K562 (cell line): ENCODE measurements around the gene TMEM161B.

ENCODE experiments used
- BHLHE40 ChIP-seq: IDR thresholded peaks from 2 replicates; pipeline ENCODE4 v1.6.1; 2011; ENCODE audit warnings: low read length, improper control_type of control experiment
- CBX1 ChIP-seq: sonication (generic); IDR thresholded peaks from 2 replicates; pipeline ENCODE4 v1.6.1; 2016; ENCODE audit warnings: antibody characterized with exemption, low read depth, mild to moderate bottlenecking
- CTCF ChIP-seq, 3 experiments: IDR thresholded peaks in 2 of 3; conservative IDR thresholded peaks in 1 of 3; 2 replicates each; pipeline ENCODE4 v1.5.1; 2011 to 2012; ENCODE audit warnings: low read length in 3 of 3, mild to moderate bottlenecking in 3 of 3, control low read depth in 2 of 3, improper control_type of control experiment in 1 of 3, inconsistent platforms in 1 of 3, low read depth in 1 of 3, mixed read lengths in 1 of 3, moderate library complexity in 1 of 3; ENCODE audit not compliant: insufficient read depth in 2 of 3
- MTA2 ChIP-seq: fragments of 450-650 bp; IDR thresholded peaks from 2 replicates; pipeline ENCODE4 v1.6.1; 2016; ENCODE audit warnings: low read depth
- NFIC ChIP-seq: fragments of 450-650 bp; IDR thresholded peaks from 2 replicates; pipeline ENCODE4 v1.6.1; 2017; ENCODE audit warnings: mild to moderate bottlenecking, inconsistent platforms
- POLR2A ChIP-seq: fragments of 450-650 bp; conservative IDR thresholded peaks from 2 replicates; pipeline ENCODE4 v1.6.1; 2016
- POLR2AphosphoS5 ChIP-seq: IDR thresholded peaks from 2 replicates; pipeline ENCODE4 v1.6.1; 2011; ENCODE audit warnings: mild to moderate bottlenecking, low read depth, low read length, moderate library complexity; ENCODE audit not compliant: control insufficient read depth, insufficient read depth
- PTRF ChIP-seq: fragments of 450-650 bp; IDR thresholded peaks from 2 replicates; pipeline ENCODE4 v1.6.1; 2016; ENCODE audit warnings: mild to moderate bottlenecking, missing genetic modification characterization, missing compliant biosample characterization
- TAF1 ChIP-seq: IDR thresholded peaks from 2 replicates; pipeline ENCODE4 v1.6.1; 2011; ENCODE audit warnings: mild to moderate bottlenecking, low read length, moderate library complexity; ENCODE audit not compliant: insufficient read depth, control insufficient read depth, severe bottlenecking; ENCODE audit errors: extremely low read depth
- THAP7 ChIP-seq: fragments of 250-450 bp; sonication (Bioruptor Pico); IDR thresholded peaks from 2 replicates; pipeline ENCODE4 v1.5.0; 2021
- ZNF24 ChIP-seq: fragments of 450-650 bp; IDR thresholded peaks from 2 replicates; pipeline ENCODE4 v1.6.1; 2016
- ZNF324 ChIP-seq: fragments of 250-450 bp; sonication (Bioruptor Pico); IDR thresholded peaks from 2 replicates; pipeline ENCODE4 v1.4.0; 2020; ENCODE audit warnings: mild to moderate bottlenecking
- TF ChIP-seq, protein P1 (sequence below): fragments of 250-450 bp; sonication (Bioruptor Pico); IDR thresholded peaks from 2 replicates; pipeline ENCODE4 v1.5.0; 2021

DNA sequence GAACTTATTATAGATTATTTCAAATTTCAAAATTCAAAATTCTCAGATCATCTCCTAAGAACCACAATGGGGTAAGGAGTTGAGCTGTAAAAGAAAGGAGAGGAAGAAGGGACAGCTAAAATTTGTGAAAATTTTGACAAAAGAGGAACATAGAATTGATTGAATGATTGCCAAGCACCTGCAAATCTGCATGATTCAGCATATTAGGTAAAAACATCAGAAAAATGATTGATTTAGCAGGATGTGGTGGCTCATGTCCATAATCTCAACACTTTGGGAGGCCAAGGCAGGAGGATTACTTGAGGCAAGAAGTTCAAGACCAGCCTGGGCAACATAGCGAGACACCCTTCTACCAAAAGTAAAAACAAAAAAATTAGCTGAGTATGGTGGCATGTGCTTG lies 14.3 kb downstream of the TMEM161B start:
- TF ChIP-seq MTA2: no peak
- TF ChIP-seq POLR2AphosphoS5: no peak
- no peak for TF ChIP-seq BHLHE40
- TF ChIP-seq ZNF324 (CRISPR knock-in tag): no peak
- TF ChIP-seq CTCF (IDR thresholded peaks at IDR 0.05 in 2 of 3, conservative IDR thresholded peaks at IDR 0.05 in 1 of 3; ENCODE audit: insufficient read depth in 2 of 3, low read depth in 1 of 3, low read length in 3 of 3): no peak
- no peak for TF ChIP-seq NFIC
- no peak for TF ChIP-seq CBX1
- no peak for TF ChIP-seq POLR2A
- TF ChIP-seq PTRF (tag): no peak
- TF ChIP-seq, protein P1, sequence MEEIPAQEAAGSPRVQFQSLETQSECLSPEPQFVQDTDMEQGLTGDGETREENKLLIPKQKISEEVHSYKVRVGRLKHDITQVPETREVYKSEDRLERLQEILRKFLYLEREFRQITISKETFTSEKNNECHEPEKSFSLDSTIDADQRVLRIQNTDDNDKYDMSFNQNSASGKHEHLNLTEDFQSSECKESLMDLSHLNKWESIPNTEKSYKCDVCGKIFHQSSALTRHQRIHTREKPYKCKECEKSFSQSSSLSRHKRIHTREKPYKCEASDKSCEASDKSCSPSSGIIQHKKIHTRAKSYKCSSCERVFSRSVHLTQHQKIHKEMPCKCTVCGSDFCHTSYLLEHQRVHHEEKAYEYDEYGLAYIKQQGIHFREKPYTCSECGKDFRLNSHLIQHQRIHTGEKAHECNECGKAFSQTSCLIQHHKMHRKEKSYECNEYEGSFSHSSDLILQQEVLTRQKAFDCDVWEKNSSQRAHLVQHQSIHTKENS (CRISPR knock-in tag): no peak
- no peak for TF ChIP-seq TAF1
- no peak for TF ChIP-seq THAP7 (CRISPR knock-in tag)
- TF ChIP-seq ZNF24: no peak
